OCI-LY1 (cell line): ENCODE data around the gene LCE1F.

Source experiments
- H2AFZ ChIP-seq: fragments of 200-600 bp; sonication (generic), shearing (Covaris generic); 2 replicates; pipeline ENCODE4 v1.6.0; 2014; ENCODE audit warnings: antibody characterized with exemption, mild to moderate bottlenecking, low read length
- H3F3A ChIP-seq: fragments of 200-600 bp; sonication (generic), shearing (Covaris generic); 2 replicates; pipeline ENCODE4 v1.6.0; 2014; ENCODE audit warnings: mild to moderate bottlenecking, antibody characterized with exemption, low read length, moderate library complexity; ENCODE audit not compliant: insufficient read depth
- H3K27ac ChIP-seq: fragments of 200-600 bp; sonication (generic); 2 replicates; pipeline ENCODE4 v1.5.1; 2014; ENCODE audit warnings: low read length, mixed run types, mild to moderate bottlenecking, low read depth; ENCODE audit not compliant: poor library complexity, severe bottlenecking
- H3K27me3 ChIP-seq: fragments of 200-600 bp; sonication (generic); 2 replicates; pipeline ENCODE4 v1.6.0; 2014; ENCODE audit warnings: antibody characterized with exemption, mild to moderate bottlenecking, low read length, moderate library complexity; ENCODE audit not compliant: insufficient read depth
- H3K36me3 ChIP-seq: fragments of 200-600 bp; sonication (generic); 2 replicates; pipeline ENCODE4 v1.6.1; 2014; ENCODE audit warnings: mild to moderate bottlenecking, antibody characterized with exemption, low read length, moderate library complexity, mixed read lengths; ENCODE audit not compliant: insufficient read depth
- H3K4me1 ChIP-seq: fragments of 200-600 bp; sonication (generic); 2 replicates; pipeline ENCODE4 v1.5.1; 2014; ENCODE audit warnings: mild to moderate bottlenecking, low read length, moderate library complexity; ENCODE audit not compliant: insufficient read depth, severe bottlenecking
- H3K4me2 ChIP-seq: fragments of 200-600 bp; sonication (generic), shearing (Covaris generic); 2 replicates; pipeline ENCODE4 v1.6.1; 2014; ENCODE audit warnings: low read length
- H3K4me3 ChIP-seq: fragments of 200-600 bp; sonication (generic); 2 replicates; pipeline ENCODE4 v1.5.1; 2014; ENCODE audit warnings: low read length, low read depth, mild to moderate bottlenecking, mixed read lengths; ENCODE audit not compliant: poor library complexity, severe bottlenecking
- H3K79me2 ChIP-seq: fragments of 200-600 bp; shearing (Covaris generic); 2 replicates; pipeline ENCODE4 v1.6.1; 2016; ENCODE audit warnings: mixed run types, low read length, mixed read lengths; ENCODE audit not compliant: insufficient read depth
- H3K9ac ChIP-seq: fragments of 200-600 bp; sonication (generic), shearing (Covaris generic); 2 replicates; pipeline ENCODE4 v1.6.1; 2014; ENCODE audit warnings: mild to moderate bottlenecking, low read length, mixed read lengths
- H3K9me2 ChIP-seq: fragments of 200-600 bp; sonication (generic), shearing (Covaris generic); 2 replicates; pipeline ENCODE4 v1.6.1; 2014; ENCODE audit warnings: low read depth, mild to moderate bottlenecking, low read length, mixed read lengths
- H3K9me3 ChIP-seq: fragments of 200-600 bp; shearing (Covaris generic); 2 replicates; pipeline ENCODE4 v1.6.1; 2014; ENCODE audit warnings: low read length, mixed read lengths
- H4K20me1 ChIP-seq: fragments of 200-600 bp; sonication (generic), shearing (Covaris generic); 2 replicates; pipeline ENCODE4 v1.6.0; 2016; ENCODE audit warnings: mild to moderate bottlenecking, low read length; ENCODE audit not compliant: insufficient read depth
- CTCF ChIP-seq: fragments of 200-600 bp; sonication (generic), shearing (Covaris generic); IDR thresholded peaks from 2 replicates; pipeline ENCODE4 v1.5.1; 2017; ENCODE audit warnings: mild to moderate bottlenecking, antibody characterized with exemption, low read length, moderate library complexity, mixed read lengths
- EZH2 ChIP-seq: fragments of 200-600 bp; sonication (generic), shearing (Covaris generic); IDR thresholded peaks from 2 replicates; pipeline ENCODE4 v1.8.0; 2017; ENCODE audit warnings: borderline replicate concordance, mixed run types, mild to moderate bottlenecking, antibody characterized with exemption, low read length, moderate library complexity, mixed read lengths

Gene LCE1F

GRCh38 chr1:152745765-152746444 lies 29.0 kb upstream of the LCE1F start:
- Histone ChIP-seq H3K4me3 (no peak overlapping the region), H3K9ac (no peak overlapping the region), H2AFZ (no peak overlapping the region), H3K9me3 (no peaks in the 10 kb centered on the region), H3K79me2 (no peaks in the 10 kb centered on the region), H3K9me2 (no peaks in the 10 kb centered on the region), H3K4me1 (no peaks in the 10 kb centered on the region), H4K20me1 (no peaks in the 10 kb centered on the region), H3K27ac (no peak overlapping the region), H3K4me2 (no peak overlapping the region), H3K36me3 (no peaks in the 10 kb centered on the region), H3K27me3 (no peaks in the 10 kb centered on the region), H3F3A (no peaks in the 10 kb centered on the region)
- no peak for TF ChIP-seq EZH2
- no peak for TF ChIP-seq CTCF

DNA sequence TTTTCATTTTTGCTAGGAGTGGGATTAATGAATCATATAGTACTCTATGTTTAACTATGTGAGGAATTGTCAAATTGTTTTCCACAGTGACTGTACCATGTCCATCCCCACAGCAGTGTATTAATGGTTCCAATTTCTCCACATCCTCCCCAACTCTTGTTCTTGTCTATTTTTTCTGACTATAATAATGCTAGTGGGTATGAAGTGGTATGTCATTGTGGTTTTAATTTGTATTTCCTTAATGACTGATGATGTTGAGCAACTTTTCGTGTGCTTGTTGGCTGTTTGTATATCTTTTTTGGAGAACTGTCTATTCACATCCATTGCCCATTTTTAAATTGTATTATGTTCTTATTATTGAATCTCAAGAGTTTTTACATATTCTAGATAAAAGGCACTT lies 27.1 kb upstream of the LCE1F start:
- Histone ChIP-seq H3K27ac (no peak overlapping the region), H3F3A (no peaks in the 10 kb centered on the region), H3K4me2 (no peak overlapping the region), H4K20me1 (no peaks in the 10 kb centered on the region), H2AFZ (no peak overlapping the region), H3K4me1 (no peaks in the 10 kb centered on the region), H3K36me3 (no peaks in the 10 kb centered on the region), H3K4me3 (no peak overlapping the region), H3K9ac (no peak overlapping the region), H3K79me2 (no peaks in the 10 kb centered on the region), H3K9me3 (no peaks in the 10 kb centered on the region), H3K9me2 (no peaks in the 10 kb centered on the region), H3K27me3 (no peaks in the 10 kb centered on the region)
- TF ChIP-seq EZH2, result no peak
- no peak for TF ChIP-seq CTCF

DNA sequence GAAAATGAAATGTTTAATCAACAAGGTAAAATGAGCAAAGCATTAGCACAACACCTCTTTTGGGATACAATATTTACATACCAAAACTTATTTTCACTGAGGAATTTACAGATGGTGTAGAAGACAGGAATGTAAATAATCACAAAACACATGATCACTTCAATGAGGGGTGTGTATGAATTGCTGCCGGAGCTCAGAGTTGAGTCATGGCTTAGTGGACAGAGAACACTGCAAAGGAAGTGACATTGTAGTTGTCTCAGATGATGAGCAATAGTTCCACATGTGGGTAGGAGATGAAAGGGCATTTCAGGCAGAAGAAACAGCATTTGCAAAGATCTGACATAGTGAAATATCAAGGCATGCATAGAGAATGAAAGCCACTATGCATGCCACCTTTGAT lies 22.7 kb upstream of the LCE1F start:
- no peak overlapping the region for H3K4me2 ChIP-seq
- TF ChIP-seq CTCF, result no peak
- no peak overlapping the region for H3K27ac ChIP-seq
- no peaks in the 10 kb centered on the region for H3K27me3 ChIP-seq
- H3K4me1 ChIP-seq, result no peaks in the 10 kb centered on the region
- H3F3A ChIP-seq, result no peaks in the 10 kb centered on the region
- H4K20me1 ChIP-seq, result no peaks in the 10 kb centered on the region
- no peaks in the 10 kb centered on the region for H3K36me3 ChIP-seq
- H3K9ac ChIP-seq, result no peak overlapping the region
- H3K9me2 ChIP-seq, result no peaks in the 10 kb centered on the region
- no peaks in the 10 kb centered on the region for H3K9me3 ChIP-seq
- H3K79me2 ChIP-seq, result no peaks in the 10 kb centered on the region
- H3K4me3 ChIP-seq, result no peak overlapping the region
- H2AFZ ChIP-seq, result no peak overlapping the region
